Measurements from ENCODE around the gene EDA.

The EDA gene

DNA sequence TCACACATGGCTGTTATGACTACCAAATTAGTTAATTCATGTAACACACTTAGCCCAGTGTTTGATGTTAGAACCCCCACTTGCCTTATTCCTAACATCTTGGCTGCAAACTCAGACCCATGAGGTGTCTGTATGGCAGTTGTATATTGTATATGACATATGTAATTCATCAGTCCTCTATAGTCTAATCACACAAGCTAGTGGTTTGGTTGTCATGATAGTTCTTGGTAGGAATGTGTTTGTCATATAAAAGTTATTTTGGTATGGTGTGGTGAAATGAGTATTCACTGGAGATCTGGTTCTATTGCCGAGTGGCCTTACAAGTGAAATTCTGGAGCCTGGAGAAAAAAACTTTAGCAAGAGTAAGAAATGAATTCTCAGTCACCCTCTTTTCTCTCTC is 284.6 kb downstream of the EDA start:
- H3K9me3 ChIP-seq (ENCODE audit: control insufficient read depth, low read length) = no peaks in the 10 kb centered on the region

DNA sequence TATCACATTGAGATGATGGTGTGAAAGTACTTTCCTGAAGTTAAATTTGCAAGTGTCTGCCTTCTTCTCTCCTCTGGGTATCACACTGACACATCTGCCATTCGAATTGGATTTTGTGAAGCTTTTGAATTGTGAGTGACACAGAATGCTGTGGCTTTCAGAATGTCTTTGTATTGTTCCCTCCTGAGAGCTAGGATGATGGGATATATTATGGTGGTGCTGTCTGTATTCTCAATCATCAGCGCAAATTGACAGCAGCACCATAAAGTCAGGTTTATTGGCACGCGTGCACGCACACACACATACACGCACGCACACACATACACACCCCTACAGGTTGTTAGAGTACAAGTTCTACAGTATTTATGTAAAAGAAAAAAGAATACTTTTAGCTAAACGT is 290.5 kb downstream of the EDA start:
- Histone ChIP-seq H3K27ac (no peak overlapping the region), H3K27me3 (ENCODE audit: control insufficient read depth, insufficient read depth, low read length) (no peaks in the 10 kb centered on the region), H3K36me3 (ENCODE audit: control insufficient read depth, insufficient read depth, low read length) (no peaks in the 10 kb centered on the region), H3K9me3 (ENCODE audit: control insufficient read depth, low read length) (no peaks in the 10 kb centered on the region), H3K4me3 (ENCODE audit: low read depth, low read length) (no peak overlapping the region), H3K79me2 (no peaks in the 10 kb centered on the region), H3K9ac (no peak overlapping the region), H3K4me2 (ENCODE audit: low read length) (no peak overlapping the region), H3K4me1 (no peaks in the 10 kb centered on the region), H2AFZ (no peak overlapping the region)
- TF ChIP-seq, protein P1, sequence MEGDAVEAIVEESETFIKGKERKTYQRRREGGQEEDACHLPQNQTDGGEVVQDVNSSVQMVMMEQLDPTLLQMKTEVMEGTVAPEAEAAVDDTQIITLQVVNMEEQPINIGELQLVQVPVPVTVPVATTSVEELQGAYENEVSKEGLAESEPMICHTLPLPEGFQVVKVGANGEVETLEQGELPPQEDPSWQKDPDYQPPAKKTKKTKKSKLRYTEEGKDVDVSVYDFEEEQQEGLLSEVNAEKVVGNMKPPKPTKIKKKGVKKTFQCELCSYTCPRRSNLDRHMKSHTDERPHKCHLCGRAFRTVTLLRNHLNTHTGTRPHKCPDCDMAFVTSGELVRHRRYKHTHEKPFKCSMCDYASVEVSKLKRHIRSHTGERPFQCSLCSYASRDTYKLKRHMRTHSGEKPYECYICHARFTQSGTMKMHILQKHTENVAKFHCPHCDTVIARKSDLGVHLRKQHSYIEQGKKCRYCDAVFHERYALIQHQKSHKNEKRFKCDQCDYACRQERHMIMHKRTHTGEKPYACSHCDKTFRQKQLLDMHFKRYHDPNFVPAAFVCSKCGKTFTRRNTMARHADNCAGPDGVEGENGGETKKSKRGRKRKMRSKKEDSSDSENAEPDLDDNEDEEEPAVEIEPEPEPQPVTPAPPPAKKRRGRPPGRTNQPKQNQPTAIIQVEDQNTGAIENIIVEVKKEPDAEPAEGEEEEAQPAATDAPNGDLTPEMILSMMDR (IDR thresholded peaks at IDR 0.05) = no peak

More for the DNA sequence above, 284.6 kb downstream of the EDA start:
- TF ChIP-seq, protein P1 (IDR thresholded peaks at IDR 0.05) = no peak
- H3K79me2 ChIP-seq = no peaks in the 10 kb centered on the region
- H3K4me2 ChIP-seq (ENCODE audit: low read length) = no peak overlapping the region
- no peaks in the 10 kb centered on the region for H3K36me3 ChIP-seq (ENCODE audit: control insufficient read depth, insufficient read depth, low read length)
- no peak overlapping the region for H3K27ac ChIP-seq
- no peaks in the 10 kb centered on the region for H3K4me1 ChIP-seq
- no peak overlapping the region for H3K9ac ChIP-seq
- no peaks in the 10 kb centered on the region for H3K27me3 ChIP-seq (ENCODE audit: control insufficient read depth, insufficient read depth, low read length)
- H2AFZ ChIP-seq = no peak overlapping the region
- H3K4me3 ChIP-seq (ENCODE audit: low read depth, low read length) = no peak overlapping the region

DNA sequence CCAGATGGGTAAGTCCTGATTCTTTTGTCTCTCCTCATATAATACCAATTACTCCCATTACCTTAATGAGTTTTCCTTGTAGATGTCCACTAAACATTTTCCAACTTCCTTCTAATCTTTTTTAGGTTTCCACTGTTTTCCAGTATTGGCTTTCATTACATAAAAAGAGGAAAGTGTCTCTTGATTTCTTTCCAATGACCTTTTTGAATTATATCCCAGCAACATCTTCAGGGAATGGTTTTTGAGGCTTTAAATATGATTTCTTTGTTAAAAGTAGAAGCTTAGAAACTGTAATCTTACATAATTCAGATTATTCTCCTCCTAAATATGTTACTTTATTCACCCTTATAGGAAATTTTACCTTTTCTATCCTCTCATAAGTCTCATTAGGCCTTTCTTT is 298.9 kb downstream of the EDA start:
- H3K4me1 ChIP-seq = no peaks in the 10 kb centered on the region
- no peaks in the 10 kb centered on the region for H3K36me3 ChIP-seq (ENCODE audit: control insufficient read depth, insufficient read depth, low read length)
- TF ChIP-seq, protein P1 (IDR thresholded peaks at IDR 0.05) = no peak
- H3K9ac ChIP-seq = no peak overlapping the region
- H3K27me3 ChIP-seq (ENCODE audit: control insufficient read depth, insufficient read depth, low read length) = no peaks in the 10 kb centered on the region
- no peaks in the 10 kb centered on the region for H3K9me3 ChIP-seq (ENCODE audit: control insufficient read depth, low read length)
- no peak overlapping the region for H3K4me2 ChIP-seq (ENCODE audit: low read length)
- H3K4me3 ChIP-seq (ENCODE audit: low read depth, low read length) = no peak overlapping the region
- no peaks in the 10 kb centered on the region for H3K79me2 ChIP-seq
- H2AFZ ChIP-seq = no peak overlapping the region
- H3K27ac ChIP-seq = no peak overlapping the region

DNA sequence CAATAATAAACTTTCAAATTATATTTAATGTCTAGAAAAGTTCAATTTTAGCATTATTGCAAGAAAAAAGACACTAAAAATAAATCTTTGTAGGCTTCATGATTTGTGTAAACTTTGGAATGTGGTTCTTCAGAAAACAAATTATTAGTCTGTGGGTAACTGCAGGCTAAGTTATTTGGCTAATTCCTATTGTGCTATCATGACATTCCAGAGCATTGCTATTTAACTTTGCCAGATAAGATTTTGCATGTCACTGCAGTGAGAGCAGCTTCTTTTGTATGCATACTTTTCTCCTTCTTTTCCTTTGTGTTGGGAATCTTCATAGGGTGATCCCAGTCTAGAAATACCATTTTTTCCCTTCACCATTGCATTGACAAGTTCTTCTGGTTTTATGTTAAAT is 303.8 kb downstream of the EDA start:
- Histone ChIP-seq H3K27ac (no peak overlapping the region), H3K4me1 (no peaks in the 10 kb centered on the region), H3K4me2 (ENCODE audit: low read length) (no peak overlapping the region), H3K36me3 (ENCODE audit: control insufficient read depth, insufficient read depth, low read length) (no peaks in the 10 kb centered on the region), H2AFZ (no peak overlapping the region), H3K27me3 (ENCODE audit: control insufficient read depth, insufficient read depth, low read length) (no peaks in the 10 kb centered on the region), H3K4me3 (ENCODE audit: low read depth, low read length) (no peak overlapping the region), H3K9ac (no peak overlapping the region), H3K9me3 (ENCODE audit: control insufficient read depth, low read length) (no peaks in the 10 kb centered on the region), H3K79me2 (no peaks in the 10 kb centered on the region)
- TF ChIP-seq, protein P1 (IDR thresholded peaks at IDR 0.05) = no peak

DNA sequence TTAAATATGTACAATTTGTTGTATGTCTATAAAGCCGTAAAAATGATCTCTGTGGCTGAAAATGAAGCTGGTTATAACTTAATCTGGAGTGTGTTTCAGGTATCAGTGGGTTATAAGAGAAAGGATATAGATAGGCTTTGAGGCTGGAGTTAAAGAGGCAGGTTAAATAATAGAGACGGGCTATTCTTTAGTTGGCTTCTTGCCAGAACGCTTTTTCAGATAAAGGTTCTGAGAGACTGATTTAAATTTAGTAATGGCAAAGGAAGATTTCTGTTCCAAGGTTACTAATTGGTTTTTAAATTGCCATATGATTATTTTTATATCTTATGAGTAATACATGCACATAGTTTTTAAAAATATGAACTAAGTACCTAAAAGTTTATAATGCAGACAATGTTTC is 316.4 kb downstream of the EDA start:
- Histone ChIP-seq H3K79me2 (no peaks in the 10 kb centered on the region), H3K4me1 (no peaks in the 10 kb centered on the region), H3K9ac (no peak overlapping the region), H3K4me2 (ENCODE audit: low read length) (no peak overlapping the region), H3K9me3 (ENCODE audit: control insufficient read depth, low read length) (no peaks in the 10 kb centered on the region), H3K4me3 (ENCODE audit: low read depth, low read length) (no peak overlapping the region), H3K36me3 (ENCODE audit: control insufficient read depth, insufficient read depth, low read length) (no peaks in the 10 kb centered on the region), H2AFZ (no peak overlapping the region), H3K27ac (no peak overlapping the region), H3K27me3 (ENCODE audit: control insufficient read depth, insufficient read depth, low read length) (no peaks in the 10 kb centered on the region)
- TF ChIP-seq, protein P1 (IDR thresholded peaks at IDR 0.05) = no peak
